HepG2 (cell line): ENCODE results near the gene CDH13. TPM values are rescaled to one million over a fixed set of nuclear protein-coding genes. Genes with fewer than 3 reads are reported as not detected.

Source experiments
- ATAC-seq: fragments of 200-7000 bp; cut with Tn5 transposase; 3 replicates; pipeline ENCODE4 v1.9.1; 2020; ENCODE audit warnings: mild to moderate bottlenecking, moderate library complexity
- BruUV-seq: library from RNA; stranded (reverse); fragments of 400-500 nt; replicated peaks from 2 replicates; lab custom pipeline; 2021; lab: Mats Ljungman, UMichigan
- CTCF ChIA-PET: fragments of 300-600 bp; formaldehyde crosslinking; extraction: SDS; loops from one replicate; lab custom pipeline; 2021; ENCODE audit warnings: low total read pairs, inconsistent platforms, low intra/inter-chr PET ratio; lab: Yijun Ruan, JAX
- POLR2A ChIA-PET: fragments of 350-600 bp; sonication (Branson Sonifier 250); formaldehyde crosslinking; loops from one replicate; lab custom pipeline; 2020; ENCODE audit warnings: antibody characterized with exemption, inconsistent platforms; lab: Yijun Ruan, JAX
- DNase-seq: peaks from one replicate; pipeline ENCODE4 v3.0.0-alpha.2; 2015; ENCODE audit warnings: low spot score
- FAIRE-seq: peaks from 3 replicates; lab custom pipeline; 2011; peaks lifted over from hg19 to GRCh38; lab: Jason Lieb, UNC
- H2AFZ ChIP-seq: one replicate; pipeline ENCODE4 v1.6.1; 2011; ENCODE audit warnings: low read length, inconsistent platforms
- H3K27ac ChIP-seq: fragments of 300-600 bp; 3 replicates; pipeline ENCODE4 v1.8.0; 2011; ENCODE audit warnings: mixed run types, mild to moderate bottlenecking, mixed read lengths, low read length, inconsistent platforms; ENCODE audit not compliant: insufficient read depth; ENCODE audit errors: extremely low read length
- H3K27me3 ChIP-seq, 2 experiments: fragments of 200-600 bp in 1 of 2; 2 replicates in 1 of 2; 3 replicates in 1 of 2; pipeline versions ENCODE4 v1.6.0 to v1.8.0; 2011; ENCODE audit warnings: low read length in 2 of 2, mild to moderate bottlenecking in 2 of 2, moderate library complexity in 2 of 2, inconsistent platforms in 1 of 2; ENCODE audit not compliant: insufficient read depth in 2 of 2, control insufficient read depth in 1 of 2
- H3K36me3 ChIP-seq, 2 experiments: fragments of 200-600 bp in 1 of 2; replicated peaks in 1 of 2; 2 replicates in 1 of 2; 3 replicates in 1 of 2; pipeline versions ENCODE4 v1.5.1 to v1.8.0; 2011; ENCODE audit warnings: low read length in 2 of 2, inconsistent platforms in 1 of 2; ENCODE audit not compliant: insufficient read depth in 2 of 2, control insufficient read depth in 1 of 2
- H3K4me1 ChIP-seq: 2 replicates; pipeline ENCODE4 v1.5.1; 2012; ENCODE audit warnings: low read length, inconsistent platforms; ENCODE audit not compliant: insufficient read depth
- H3K4me2 ChIP-seq: 2 replicates; pipeline ENCODE4 v1.6.0; 2011; ENCODE audit warnings: low read depth, low read length, inconsistent platforms
- H3K4me3 ChIP-seq, 3 experiments: fragments of 200-600 bp in 1 of 3; sonication (generic), shearing (Covaris generic) in 1 of 3; replicated peaks in 1 of 3; 2 replicates each; pipeline ENCODE4 v1.5.1; 2011 to 2016; ENCODE audit warnings: low read length in 3 of 3, inconsistent platforms in 2 of 3, low read depth in 2 of 3, mild to moderate bottlenecking in 2 of 3, control low read depth in 1 of 3, mixed read lengths in 1 of 3; ENCODE audit not compliant: insufficient read depth in 1 of 3
- H3K79me2 ChIP-seq: one replicate; pipeline ENCODE4 v1.6.1; 2011; ENCODE audit warnings: low read length, inconsistent platforms; ENCODE audit not compliant: insufficient read depth
- H3K9ac ChIP-seq: 2 replicates; pipeline ENCODE4 v1.6.0; 2011; ENCODE audit warnings: mild to moderate bottlenecking, low read depth, low read length, inconsistent platforms; ENCODE audit not compliant: insufficient read depth
- H3K9me3 ChIP-seq: 2 replicates; pipeline ENCODE4 v1.5.1; 2012; ENCODE audit warnings: mild to moderate bottlenecking, low read length
- H4K20me1 ChIP-seq: 2 replicates; pipeline ENCODE4 v1.6.0; 2011; ENCODE audit warnings: inconsistent platforms, mild to moderate bottlenecking, low read length, moderate library complexity; ENCODE audit not compliant: insufficient read depth
- ARNT2 ChIP-seq: sonication (generic); formaldehyde crosslinking; IDR thresholded peaks from 2 replicates; pipeline ENCODE4 v1.8.0; 2022; ENCODE audit warnings: mild to moderate bottlenecking, low read depth, missing genetic modification reagents, moderate library complexity
- BATF2 ChIP-seq: sonication (generic); formaldehyde crosslinking; IDR thresholded peaks from 2 replicates; pipeline ENCODE4 v1.8.0; 2022; ENCODE audit warnings: mild to moderate bottlenecking, missing genetic modification reagents, moderate library complexity
- BRF2 ChIP-seq: sonication (generic); formaldehyde crosslinking; IDR thresholded peaks from 2 replicates; pipeline ENCODE4 v1.8.1; 2022; ENCODE audit warnings: mild to moderate bottlenecking, missing genetic modification reagents
- RBFOX2 ChIP-seq: fragments of 200-400 bp; formaldehyde crosslinking; IDR thresholded peaks from 2 replicates; pipeline ENCODE4 v1.6.1; 2017; ENCODE audit warnings: low read depth, mild to moderate bottlenecking, low read length
- RXRA ChIP-seq: sonication (generic); formaldehyde crosslinking; IDR thresholded peaks from 2 replicates; pipeline ENCODE4 v1.5.1; 2020; ENCODE audit warnings: missing genetic modification reagents
- SIX4 ChIP-seq: sonication (generic); formaldehyde crosslinking; IDR thresholded peaks from 2 replicates; pipeline ENCODE4 v1.4.0; 2020; ENCODE audit warnings: missing genetic modification reagents
- SP5 ChIP-seq: IDR thresholded peaks from 2 replicates; pipeline ENCODE4 v1.6.1; 2016; ENCODE audit warnings: low read depth, borderline replicate concordance
- TBP ChIP-seq: sonication (generic); formaldehyde crosslinking; IDR thresholded peaks from 2 replicates; pipeline ENCODE4 v1.5.0; 2020; ENCODE audit warnings: missing genetic modification reagents
- YY1 ChIP-seq: IDR thresholded peaks from 2 replicates; pipeline ENCODE4 v1.6.1; 2011; ENCODE audit warnings: low read length, low read depth, moderate library complexity, mild to moderate bottlenecking; ENCODE audit not compliant: insufficient read depth, insufficient replicate concordance
- ZNF101 ChIP-seq: sonication (generic); formaldehyde crosslinking; IDR thresholded peaks from 2 replicates; pipeline ENCODE4 v1.4.0; 2020; ENCODE audit warnings: mild to moderate bottlenecking, low read depth, missing genetic modification reagents, borderline replicate concordance
- ZNF484 ChIP-seq: sonication (generic); formaldehyde crosslinking; IDR thresholded peaks from 2 replicates; pipeline ENCODE4 v1.5.1; 2020; ENCODE audit warnings: mild to moderate bottlenecking, low read depth, missing genetic modification reagents, borderline replicate concordance
- ZNF724P ChIP-seq: sonication (generic); formaldehyde crosslinking; IDR thresholded peaks from 2 replicates; pipeline ENCODE4 v1.8.0; 2022; ENCODE audit warnings: missing genetic modification reagents, borderline replicate concordance
- WGBS: methylation state at CpG from one replicate; pipeline ENCODE4 v1.1.6; 2017; ENCODE audit warnings: low lambda C conversion rate; 5-methylcytosine and 5-hydroxymethylcytosine counted together
- in situ Hi-C: cut with HindIII; loops from 2 replicates; pipeline ENCODE4 v1.10.0; 2017; ENCODE audit warnings: low pct_unique_long_range_greater_than_20kb; ENCODE audit not compliant: extremely low pct_ligation_motif_present
- intact Hi-C: fragments of 100-400 bp; cut with micrococcal nuclease; formaldehyde crosslinking; loops from one replicate; pipeline ENCODE4 v1.10.0; 2022; ENCODE audit not compliant: unreplicated experiment
- polyA plus RNA-seq, 8 experiments: library from polyadenylated mRNA; depleted of rRNA in 3 of 8; stranded (reverse) in 7 of 8; unstranded in 1 of 8; fragments of >200 nt; fragmentation: Illumina TruSeq in 4 of 8; extraction: Trizol in 4 of 8; gene quantifications; 2 replicates each; pipeline versions ENCODE4 v1.2.1 to v1.2.3, GENCODE V29; 2011 to 2016; ENCODE audit warnings: low read depth in 4 of 8, missing spikeins in 1 of 8, mixed read lengths in 1 of 8; ENCODE audit not compliant: insufficient read depth in 1 of 8
- total RNA-seq, 5 experiments: library from RNA; depleted of rRNA; stranded (reverse); fragments of >200 nt; fragmentation: Illumina TruSeq; extraction: Trizol; gene quantifications; 2 replicates each; pipeline ENCODE4 v1.2.3, GENCODE V29; 2016; ENCODE audit warnings: low read depth in 1 of 5

The CDH13 gene
- total and polyA plus RNA-seq, 2 of the 13 experiments (the other 11 are each of a cell fraction or from before 2014, with no cell fraction given): not detected

GRCh38 chr16:83810901-83811300 is 1184.1 kb downstream of the CDH13 start:
- Histone ChIP-seq H3K9me3 (no peaks in the 10 kb centered on the region), H3K79me2 (peaks cover 25% of the 10 kb centered on the region), H3K4me2 (no peak overlapping the region), H3K4me1 (peaks cover 54% of the 10 kb centered on the region), H3K9ac (no peak overlapping the region), H3K36me3 (peaks cover 1 to 21% of the 10 kb centered on the region in 2 experiments; a peak in 4 of 5 replicates), H3K4me3 (no peak overlapping the region), H4K20me1 (peaks cover 4% of the 10 kb centered on the region), H2AFZ (no peak overlapping the region), H3K27ac (no peak overlapping the region), H3K27me3 (no peaks in the 10 kb centered on the region; a peak in 2 of 5 replicates)
- in situ Hi-C loops (no loop called here), intact Hi-C loops (no loop called here)
- ATAC-seq (no peak), FAIRE-seq (no peak), DNase-seq (no peak)
- ChIA-PET CTCF (no interaction called here), POLR2A (no interaction called here)
- 0 out of 2 replicates have a peak, but pooled peaks have one; percentile 8 for TF ChIP-seq RBFOX2
- no peak for TF ChIP-seq BATF2 (CRISPR knock-in tag)
- no TSS peak for BruUV-seq
- WGBS: 96% methylated on average over 1 of the region's 1 CpG

GRCh38 chr16:83813823-83814658 is 1187.3 kb downstream of the CDH13 start:
- H3K4me2 ChIP-seq: peak overlapping the region; percentile 76
- in situ Hi-C loops: no loop called here
- peaks cover 43% of the 10 kb centered on the region for H3K4me1 ChIP-seq
- FAIRE-seq (peak; percentile 56), ATAC-seq (peak; percentile 90), DNase-seq (peak; percentile 73)
- peak overlapping the region; percentile 66 for H3K27ac ChIP-seq
- H3K4me3 ChIP-seq: peak overlapping the region in 2 of 3 experiments; percentile 11 to 53; a peak in 2 of 6 replicates
- H3K27me3 ChIP-seq: peaks cover 1 to 25% of the 10 kb centered on the region in 2 experiments; a peak in 3 of 5 replicates
- no TSS peak for BruUV-seq
- H3K9me3 ChIP-seq: no peaks in the 10 kb centered on the region
- intact Hi-C loops: no loop called here
- peak overlapping the region; percentile 59 for H3K9ac ChIP-seq
- POLR2A ChIA-PET: no interaction called here
- CTCF ChIA-PET: no interaction called here
- H2AFZ ChIP-seq: no peak overlapping the region
- peaks cover 2% of the 10 kb centered on the region for H4K20me1 ChIP-seq
- peaks cover 16% of the 10 kb centered on the region for H3K79me2 ChIP-seq
- 5% methylated on average over 13 of the region's 13 CpGs for WGBS
- peaks cover 1 to 21% of the 10 kb centered on the region in 2 experiments; a peak in 4 of 5 replicates for H3K36me3 ChIP-seq
- TF ChIP-seq BRF2 (CRISPR knock-in tag): no peak
- no peak for TF ChIP-seq ZNF484
- TF ChIP-seq SP5: no peak
- no peak for TF ChIP-seq ZNF724P (CRISPR knock-in tag)
- TF ChIP-seq SIX4 (CRISPR knock-in tag): no peak
- no peak for TF ChIP-seq TBP (CRISPR knock-in tag)
- peak; percentile 90 for TF ChIP-seq RXRA (CRISPR knock-in tag)
- TF ChIP-seq ARNT2 (CRISPR knock-in tag): 0 out of 2 replicates have a peak, but pooled peaks have one; percentile 54
- TF ChIP-seq YY1: no peak
- no peak for TF ChIP-seq ZNF101
